Tibial artery (tissue), 4 donors: ENCODE results near the gene TEFM.

Experiments
- DNase-seq, 2 donors: peaks; one replicate each; pipeline ENCODE4 v3.0.0-alpha.2; 2019
- H3K27ac ChIP-seq, 2 donors: fragments of 200-600 bp; sonication (generic) in 1 of 2; 1 replicate in 1 of 2; 2 replicates in 1 of 2; pipeline ENCODE4 v1.5.1; 2018 to 2019; ENCODE audit warnings: mild to moderate bottlenecking in 1 of 2
- H3K27me3 ChIP-seq, 2 donors: fragments of 200-600 bp; sonication (generic) in 1 of 2; one replicate each; pipeline versions ENCODE4 v1.5.1 to v1.6.0; 2016 to 2019
- H3K36me3 ChIP-seq, 3 donors: fragments of 200-600 bp; sonication (generic) in 2 of 3; one replicate each; pipeline ENCODE4 v1.5.1; 2016 to 2019; ENCODE audit warnings: mild to moderate bottlenecking in 2 of 3
- H3K4me1 ChIP-seq, 4 donors: fragments of 200-600 bp; sonication (generic) in 2 of 4; 1 replicate in 3 of 4; 2 replicates in 1 of 4; pipeline ENCODE4 v1.5.1; 2016 to 2019
- H3K4me3 ChIP-seq, 2 donors: fragments of 200-600 bp; sonication (generic) in 1 of 2; 1 replicate in 1 of 2; 2 replicates in 1 of 2; pipeline ENCODE4 v1.5.1; 2018 to 2019; ENCODE audit warnings: mild to moderate bottlenecking in 2 of 2
- H3K9me3 ChIP-seq, 3 donors: fragments of 200-600 bp; sonication (generic) in 1 of 3; one replicate each; pipeline ENCODE4 v1.5.1; 2016 to 2019
- intact Hi-C: fragments of 100-400 bp; cut with DNase I; formaldehyde crosslinking; loops from one replicate; pipeline ENCODE4 v1.15.0; 2023; ENCODE audit warnings: low total_unique reads
- TF ChIP-seq, protein P1 (sequence below), 2 experiments: fragments of 200-600 bp in 1 of 2; fragments of 450-650 bp in 1 of 2; IDR thresholded peaks; one replicate each; pipeline ENCODE4 v1.5.1; 2017 to 2019; ENCODE audit warnings: antibody characterized with exemption in 2 of 2, mild to moderate bottlenecking in 1 of 2, moderate library complexity in 1 of 2

Gene TEFM

DNA sequence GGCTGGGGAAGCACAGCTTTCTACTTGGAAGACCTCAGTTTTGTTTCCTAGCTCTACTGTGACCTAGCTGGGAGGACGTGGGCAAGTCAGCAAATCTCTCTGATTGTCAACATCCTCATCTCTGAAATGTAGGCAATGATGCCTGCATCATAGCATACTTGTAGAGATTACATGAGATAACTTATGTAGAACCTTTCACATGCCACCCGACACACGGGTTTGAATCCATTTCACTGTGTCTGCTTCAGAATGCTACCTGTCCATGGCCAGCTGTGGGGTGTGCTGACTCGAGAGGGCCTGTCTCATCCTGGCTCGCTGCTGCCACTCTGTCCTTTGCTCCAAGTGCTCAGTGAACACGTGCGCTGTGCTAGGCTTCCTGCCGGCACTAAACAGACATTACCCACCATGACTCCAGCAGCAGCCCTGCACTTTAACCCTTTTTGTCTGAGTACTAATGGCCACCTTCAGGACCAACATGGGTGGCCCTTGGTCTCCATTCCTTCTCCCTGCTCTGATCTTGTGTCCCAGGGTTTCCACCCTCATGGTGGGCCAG lies 23.1 kb upstream of the TEFM start:
- Histone ChIP-seq H3K27me3 (peaks cover 0 to 22% of the 10 kb centered on the region in 2 donors), H3K27ac (no peak overlapping the region), H3K4me3 (no peak overlapping the region), H3K36me3 (no peaks in the 10 kb centered on the region), H3K9me3 (no peaks in the 10 kb centered on the region), H3K4me1 (no peaks in the 10 kb centered on the region)
- TF ChIP-seq, protein P1, sequence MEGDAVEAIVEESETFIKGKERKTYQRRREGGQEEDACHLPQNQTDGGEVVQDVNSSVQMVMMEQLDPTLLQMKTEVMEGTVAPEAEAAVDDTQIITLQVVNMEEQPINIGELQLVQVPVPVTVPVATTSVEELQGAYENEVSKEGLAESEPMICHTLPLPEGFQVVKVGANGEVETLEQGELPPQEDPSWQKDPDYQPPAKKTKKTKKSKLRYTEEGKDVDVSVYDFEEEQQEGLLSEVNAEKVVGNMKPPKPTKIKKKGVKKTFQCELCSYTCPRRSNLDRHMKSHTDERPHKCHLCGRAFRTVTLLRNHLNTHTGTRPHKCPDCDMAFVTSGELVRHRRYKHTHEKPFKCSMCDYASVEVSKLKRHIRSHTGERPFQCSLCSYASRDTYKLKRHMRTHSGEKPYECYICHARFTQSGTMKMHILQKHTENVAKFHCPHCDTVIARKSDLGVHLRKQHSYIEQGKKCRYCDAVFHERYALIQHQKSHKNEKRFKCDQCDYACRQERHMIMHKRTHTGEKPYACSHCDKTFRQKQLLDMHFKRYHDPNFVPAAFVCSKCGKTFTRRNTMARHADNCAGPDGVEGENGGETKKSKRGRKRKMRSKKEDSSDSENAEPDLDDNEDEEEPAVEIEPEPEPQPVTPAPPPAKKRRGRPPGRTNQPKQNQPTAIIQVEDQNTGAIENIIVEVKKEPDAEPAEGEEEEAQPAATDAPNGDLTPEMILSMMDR (IDR thresholded peaks at IDR 0.05), result no peak
- intact Hi-C loops, result no loop called here
- DNase-seq, result no peak

DNA sequence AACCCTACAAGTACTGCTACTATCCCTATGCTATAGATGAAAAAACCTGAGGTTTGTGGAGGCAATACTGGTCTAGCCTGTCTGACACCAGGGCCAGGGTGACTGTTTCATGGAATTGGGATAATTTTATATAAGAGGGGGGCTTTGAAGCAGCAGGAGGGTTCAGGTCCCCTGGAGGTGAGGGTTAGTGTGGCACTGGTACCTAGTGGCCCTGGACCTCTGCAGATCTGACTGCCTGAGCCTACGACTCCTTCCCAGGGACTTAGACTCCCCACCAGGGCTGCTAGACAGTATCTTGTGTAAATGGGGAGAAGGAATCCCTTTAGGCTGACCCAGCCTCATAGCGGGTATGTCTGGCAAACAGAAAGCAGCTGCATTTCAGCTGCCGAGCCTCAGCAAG lies 22.5 kb upstream of the TEFM start:
- no peaks in the 10 kb centered on the region for H3K9me3 ChIP-seq
- H3K4me1 ChIP-seq, result no peaks in the 10 kb centered on the region
- TF ChIP-seq, protein P1 (IDR thresholded peaks at IDR 0.05), result no peak
- intact Hi-C loops, result no loop called here
- H3K27ac ChIP-seq, result no peak overlapping the region
- no peak overlapping the region for H3K4me3 ChIP-seq
- H3K27me3 ChIP-seq, result peaks cover 0 to 22% of the 10 kb centered on the region in 2 donors
- DNase-seq, result no peak
- no peaks in the 10 kb centered on the region for H3K36me3 ChIP-seq

DNA sequence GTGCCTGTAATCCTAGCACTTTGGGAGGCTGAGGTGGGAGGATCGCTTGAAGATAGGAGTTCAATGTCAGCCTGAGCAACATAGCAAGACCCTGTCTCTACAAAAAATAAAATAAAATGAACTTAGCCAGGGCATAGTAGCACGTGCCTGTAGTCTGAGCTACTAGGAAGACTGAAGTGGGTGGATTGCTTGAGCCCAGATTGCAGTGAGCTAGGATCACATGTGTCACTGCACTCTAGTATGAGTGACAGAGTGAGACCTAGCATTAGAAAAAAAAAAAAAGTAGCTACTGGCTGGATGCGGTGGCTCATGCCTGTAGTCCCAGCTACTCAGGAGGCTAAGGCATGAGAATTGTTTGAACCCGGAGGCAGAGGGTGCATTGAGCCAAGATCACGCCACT lies 21.7 kb upstream of the TEFM start:
- Histone ChIP-seq H3K27me3 (peaks cover 0 to 25% of the 10 kb centered on the region in 2 donors), H3K4me1 (peaks cover 0 to 3% (median under 1%) of the 10 kb centered on the region in 4 donors), H3K4me3 (no peak overlapping the region), H3K36me3 (no peaks in the 10 kb centered on the region), H3K9me3 (no peaks in the 10 kb centered on the region), H3K27ac (no peak overlapping the region)
- intact Hi-C loops, result no loop called here
- TF ChIP-seq, protein P1 (IDR thresholded peaks at IDR 0.05), result no peak
- DNase-seq, result no peak

DNA sequence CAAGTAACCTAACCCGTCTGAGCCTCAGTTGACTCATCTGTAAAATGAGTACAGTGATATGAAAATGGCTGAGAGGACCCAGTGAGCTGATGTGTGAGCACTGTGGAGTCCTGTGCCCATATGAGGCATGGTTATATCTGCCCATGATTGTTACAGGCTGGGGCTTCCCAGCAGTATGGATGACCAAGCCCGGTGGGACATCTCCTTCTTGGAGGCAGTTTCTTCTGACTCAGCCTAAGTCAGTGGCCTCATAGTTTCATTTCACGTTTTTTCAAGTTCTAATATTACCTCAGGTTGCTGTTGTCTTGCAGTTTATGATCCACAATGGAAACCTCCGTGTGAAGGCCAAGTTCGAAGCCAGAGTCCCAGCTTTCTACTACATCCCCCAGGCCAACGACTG lies 20.5 kb upstream of the TEFM start:
- peak in 1 of 2 donors; percentile 0 for DNase-seq
- H3K27me3 ChIP-seq, result peaks cover 6 to 37% of the 10 kb centered on the region in 2 donors
- TF ChIP-seq, protein P1 (IDR thresholded peaks at IDR 0.05), result no peak
- H3K36me3 ChIP-seq, result no peaks in the 10 kb centered on the region
- intact Hi-C loops, result no loop called here
- H3K27ac ChIP-seq, result no peak overlapping the region
- no peaks in the 10 kb centered on the region for H3K9me3 ChIP-seq
- no peak overlapping the region for H3K4me3 ChIP-seq
- H3K4me1 ChIP-seq, result peaks cover 0 to 15% (median 13%) of the 10 kb centered on the region in 4 donors

DNA sequence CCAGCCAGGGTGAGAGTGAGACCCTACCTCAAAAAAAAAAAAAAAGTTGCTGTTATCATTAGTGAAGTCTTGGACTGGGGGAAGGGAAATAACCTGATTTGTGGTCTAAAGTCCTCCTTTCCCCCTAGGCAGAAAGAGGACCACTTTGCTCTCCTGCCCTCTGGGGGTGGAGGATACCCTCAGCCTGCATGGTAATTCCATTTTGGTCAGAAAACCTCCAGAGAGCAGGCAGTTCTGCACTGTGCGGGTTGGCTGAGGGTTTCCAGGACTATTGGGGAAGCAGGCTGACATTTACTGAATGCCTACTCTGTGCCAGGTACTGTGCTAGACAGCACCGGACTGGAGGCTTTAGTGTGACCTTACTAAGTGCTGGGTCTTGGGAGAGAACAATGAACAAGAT lies 18.3 kb upstream of the TEFM start:
- Histone ChIP-seq H3K36me3 (no peaks in the 10 kb centered on the region), H3K27ac (no peak overlapping the region), H3K9me3 (no peaks in the 10 kb centered on the region), H3K27me3 (peaks cover 6 to 41% of the 10 kb centered on the region in 2 donors), H3K4me3 (no peak overlapping the region), H3K4me1 (peaks cover 0 to 19% (median 14%) of the 10 kb centered on the region in 4 donors)
- DNase-seq, result peak in 1 of 2 donors; percentile 20
- intact Hi-C loops, result no loop called here
- TF ChIP-seq, protein P1 (IDR thresholded peaks at IDR 0.05), result no peak
